HG03571 (cell line): ENCODE data around the gene FRAT1.

Experiments used
- ATAC-seq: cut with Tn5 transposase; IDR thresholded peaks from one replicate; pipeline ENCODE4 v1.9.1; 2021; ENCODE audit not compliant: unreplicated experiment

The FRAT1 gene

DNA sequence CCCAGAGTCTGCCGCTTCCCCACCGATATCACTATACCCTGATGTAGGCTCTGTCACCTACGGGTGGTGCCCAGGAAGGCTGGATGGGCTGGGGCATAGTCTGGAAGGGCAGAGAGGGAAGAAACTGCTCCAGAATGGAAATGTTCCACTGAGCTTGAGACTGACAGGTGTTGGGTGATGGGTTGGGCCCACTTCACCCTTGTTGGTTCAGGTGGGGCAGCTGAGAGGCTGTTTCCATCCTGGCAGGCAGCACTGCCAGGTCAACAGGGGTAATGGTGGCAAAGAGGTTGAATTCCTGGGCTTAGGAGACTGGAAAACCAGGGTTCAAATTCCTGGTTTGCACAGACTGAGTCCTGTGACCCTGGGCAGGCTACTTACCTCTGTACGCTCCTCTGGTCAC lies 44.0 kb downstream of the FRAT1 start:
- no peak for ATAC-seq

DNA sequence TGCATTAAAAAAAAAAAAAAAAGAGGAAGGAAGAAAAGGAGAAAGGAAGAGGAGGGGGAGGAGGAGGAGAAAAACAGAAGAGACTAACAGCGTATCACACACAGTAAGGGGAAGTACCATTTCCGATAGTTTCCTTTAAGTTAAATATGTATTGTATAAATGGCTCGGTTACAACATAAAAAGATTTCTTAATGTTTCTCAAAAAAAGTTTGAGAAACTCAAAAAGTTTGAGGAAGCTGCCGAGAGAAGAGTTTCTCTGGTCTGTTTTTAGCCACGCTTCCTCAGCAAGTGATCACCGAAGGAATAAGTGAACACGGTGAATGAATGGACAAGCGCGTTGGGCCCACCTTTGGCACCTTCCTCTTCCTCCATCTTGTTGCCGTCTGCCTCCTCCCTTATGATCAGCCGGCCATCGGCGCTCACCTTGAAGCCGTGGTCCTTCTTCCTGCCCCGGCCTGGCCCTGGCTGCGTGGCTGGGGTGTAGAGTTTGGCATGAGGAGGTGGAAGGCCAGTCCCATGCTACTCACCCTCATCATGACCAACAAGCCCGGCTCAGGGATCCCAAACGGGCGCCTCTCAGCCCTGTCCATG lies 46.8 kb downstream of the FRAT1 start:
- ATAC-seq, result no peak

DNA sequence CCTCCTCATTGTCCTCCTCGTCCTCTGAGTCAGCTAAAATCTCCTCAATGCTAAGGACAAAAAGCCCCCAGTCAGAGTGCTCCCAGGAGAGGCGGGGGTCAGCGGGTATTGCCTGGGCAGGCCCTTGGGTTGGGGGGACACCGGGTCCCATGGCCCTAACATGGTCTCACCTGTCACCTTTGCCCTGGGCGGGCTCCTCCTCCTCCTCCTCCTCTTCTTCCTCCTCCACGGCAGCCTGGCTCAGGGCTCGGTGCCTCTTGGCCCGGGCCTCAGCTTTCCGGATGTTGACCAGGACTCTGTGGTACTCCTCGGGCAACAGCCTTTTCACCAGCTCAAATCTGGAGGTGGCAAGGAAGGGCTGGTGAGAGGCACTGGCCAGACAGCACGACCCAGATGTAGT lies 47.5 kb downstream of the FRAT1 start:
- ATAC-seq, result no peak

DNA sequence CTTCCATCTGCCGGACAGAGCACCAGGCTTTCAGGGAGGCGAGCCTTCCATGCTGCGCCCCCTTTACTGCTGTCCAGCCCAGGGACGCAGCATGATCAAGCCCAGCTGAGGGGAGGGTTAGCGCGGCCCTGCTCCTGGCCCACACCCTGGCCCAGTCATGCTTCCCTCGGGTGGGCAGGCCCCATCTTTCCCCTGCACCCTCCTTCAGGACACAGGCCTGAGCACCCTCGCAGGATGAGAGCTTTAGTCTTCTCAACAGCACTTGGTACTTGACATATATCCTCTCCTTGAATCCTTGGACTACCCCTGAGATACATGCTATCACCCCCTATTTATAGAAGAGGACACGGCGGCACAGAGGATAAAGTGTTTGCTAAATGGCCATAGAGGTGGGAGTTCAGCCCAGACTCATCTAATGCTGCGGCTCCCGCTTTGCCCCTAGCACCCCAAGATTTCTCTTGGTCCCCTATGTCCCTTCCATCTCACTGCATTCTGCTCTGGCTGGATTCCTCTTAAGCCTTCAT lies 48.1 kb downstream of the FRAT1 start:
- no peak for ATAC-seq
